DND-41 (cell line): Measurements from ENCODE around the gene RASAL2.

Source experiments
- ATAC-seq: fragments of 200-7000 bp; cut with Tn5 transposase; 3 replicates; pipeline ENCODE4 v1.9.1; 2021; ENCODE audit warnings: low read depth; ENCODE audit not compliant: insufficient read depth
- DNase-seq: peaks from one replicate; pipeline ENCODE4 v3.0.0-alpha.2; 2020
- H2AFZ ChIP-seq: 2 replicates; pipeline ENCODE4 v1.6.0; 2012; ENCODE audit warnings: low read depth, low read length
- H3K27ac ChIP-seq: 2 replicates; pipeline ENCODE4 v1.5.1; 2012; ENCODE audit warnings: low read length, inconsistent platforms
- H3K27me3 ChIP-seq: fragments of 200-600 bp; sonication (generic); 2 replicates; pipeline ENCODE4 v1.6.0; 2012; ENCODE audit warnings: low read length, mild to moderate bottlenecking, inconsistent platforms; ENCODE audit not compliant: insufficient read depth, poor library complexity
- H3K36me3 ChIP-seq: 2 replicates; pipeline ENCODE4 v1.5.1; 2012; ENCODE audit warnings: low read length, inconsistent platforms; ENCODE audit not compliant: insufficient read depth
- H3K4me1 ChIP-seq: 2 replicates; pipeline ENCODE4 v1.5.1; 2012; ENCODE audit warnings: mild to moderate bottlenecking, low read length; ENCODE audit not compliant: insufficient read depth
- H3K4me2 ChIP-seq: 2 replicates; pipeline ENCODE4 v1.6.0; 2012; ENCODE audit warnings: mild to moderate bottlenecking, moderate library complexity, low read length, inconsistent platforms; ENCODE audit not compliant: insufficient read depth
- H3K4me3 ChIP-seq, 2 experiments: fragments of 200-600 bp in 1 of 2; shearing (Covaris generic) in 1 of 2; 2 replicates each; pipeline ENCODE4 v1.5.1; 2012 to 2016; ENCODE audit warnings: inconsistent platforms in 2 of 2, low read length in 2 of 2, mild to moderate bottlenecking in 2 of 2, low read depth in 1 of 2, moderate library complexity in 1 of 2
- H3K79me2 ChIP-seq: 2 replicates; pipeline ENCODE4 v1.6.0; 2012; ENCODE audit warnings: low read length, inconsistent platforms; ENCODE audit not compliant: insufficient read depth
- H3K9ac ChIP-seq: 2 replicates; pipeline ENCODE4 v1.6.0; 2012; ENCODE audit warnings: low read depth, mild to moderate bottlenecking, inconsistent platforms, low read length, moderate library complexity
- H3K9me3 ChIP-seq: 2 replicates; pipeline ENCODE4 v1.5.1; 2012; ENCODE audit warnings: low read length, moderate library complexity, mild to moderate bottlenecking, inconsistent platforms; ENCODE audit not compliant: insufficient read depth, severe bottlenecking
- H4K20me1 ChIP-seq: 2 replicates; pipeline ENCODE4 v1.6.0; 2012; ENCODE audit warnings: low read length; ENCODE audit not compliant: insufficient read depth
- CTCF ChIP-seq: IDR thresholded peaks from 2 replicates; pipeline ENCODE4 v1.5.1; 2012; ENCODE audit warnings: borderline replicate concordance, low read length, moderate library complexity, mild to moderate bottlenecking; ENCODE audit not compliant: poor library complexity, severe bottlenecking; ENCODE audit errors: extremely low read depth
- EZH2 ChIP-seq: IDR thresholded peaks from 3 replicates; pipeline ENCODE4 v1.6.1; 2012; ENCODE audit warnings: borderline replicate concordance, low read depth, mild to moderate bottlenecking, moderate library complexity, low read length, inconsistent platforms; ENCODE audit not compliant: severe bottlenecking

The RASAL2 gene

DNA sequence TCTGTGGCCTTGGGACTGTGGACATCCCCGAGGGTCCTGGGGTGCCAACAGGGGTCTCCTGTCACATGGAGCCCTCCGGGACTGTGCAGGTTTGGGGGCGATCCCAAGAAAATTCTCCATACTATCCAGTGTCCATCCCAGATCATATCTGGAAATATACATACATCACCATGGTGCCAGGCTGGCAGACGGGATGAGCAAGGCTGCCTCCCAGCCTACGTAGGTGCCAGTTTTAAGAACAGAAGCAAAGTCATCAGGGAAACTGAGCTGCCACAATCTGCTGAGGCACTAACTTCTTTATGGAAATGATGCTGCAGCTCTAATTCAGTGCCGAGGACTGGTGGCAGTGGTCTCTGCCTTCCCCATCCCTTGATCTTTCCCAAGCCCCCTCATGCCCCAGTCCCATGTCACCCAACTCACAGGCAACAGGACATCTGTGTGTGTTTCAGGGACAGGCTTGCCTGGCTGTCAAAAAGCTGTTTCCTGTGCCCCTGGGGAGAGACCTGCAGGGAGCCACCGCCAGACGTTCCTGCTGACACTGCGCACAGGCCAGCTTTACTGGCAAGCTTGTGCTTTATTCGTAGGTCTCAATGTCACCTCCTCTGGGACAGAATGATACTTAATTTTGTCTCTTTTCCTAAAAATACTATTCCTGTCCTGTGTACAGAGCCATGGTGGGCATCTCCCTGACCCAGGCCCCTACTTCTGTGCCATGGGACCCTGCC, 434.5 kb downstream of the RASAL2 start:
- TF ChIP-seq CTCF (no peak), EZH2 (no peak)
- Histone ChIP-seq H3K79me2 (no peaks in the 10 kb centered on the region), H3K27ac (no peak overlapping the region), H3K4me1 (peaks cover 4% of the 10 kb centered on the region), H3K36me3 (no peaks in the 10 kb centered on the region), H3K4me3 (no peak overlapping the region), H4K20me1 (no peaks in the 10 kb centered on the region), H3K9ac (no peak overlapping the region), H2AFZ (no peak overlapping the region), H3K9me3 (no peaks in the 10 kb centered on the region), H3K27me3 (no peaks in the 10 kb centered on the region), H3K4me2 (no peak overlapping the region)
- DNase-seq (no peak), ATAC-seq (no peak)

DNA sequence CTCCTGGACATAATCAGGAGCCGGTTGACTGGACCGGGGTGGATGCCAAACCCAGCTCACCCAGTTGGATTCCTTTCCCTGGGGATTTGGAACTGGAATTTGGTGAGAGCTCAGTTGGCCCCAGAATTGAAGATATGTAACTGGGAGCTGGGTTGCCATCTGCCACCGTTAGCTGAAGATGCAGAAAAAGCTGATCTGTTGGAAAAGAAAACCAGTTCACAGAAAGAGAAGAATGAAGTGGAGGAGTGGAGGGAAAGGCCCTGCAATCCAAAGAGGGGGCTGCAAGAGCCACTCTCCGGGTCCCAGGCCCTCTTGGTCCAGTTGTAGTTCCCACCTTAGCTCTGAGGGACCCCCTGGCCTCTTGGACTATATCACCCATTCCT, 435.0 kb downstream of the RASAL2 start:
- Histone ChIP-seq H3K79me2 (no peaks in the 10 kb centered on the region), H4K20me1 (no peaks in the 10 kb centered on the region), H3K4me2 (no peak overlapping the region), H3K9ac (no peak overlapping the region), H3K27ac (no peak overlapping the region), H3K9me3 (no peaks in the 10 kb centered on the region), H3K27me3 (no peaks in the 10 kb centered on the region), H3K4me1 (peaks cover 4% of the 10 kb centered on the region), H3K4me3 (no peak overlapping the region), H2AFZ (no peak overlapping the region), H3K36me3 (no peaks in the 10 kb centered on the region)
- DNase-seq (no peak), ATAC-seq (no peak)
- TF ChIP-seq EZH2, result no peak

DNA sequence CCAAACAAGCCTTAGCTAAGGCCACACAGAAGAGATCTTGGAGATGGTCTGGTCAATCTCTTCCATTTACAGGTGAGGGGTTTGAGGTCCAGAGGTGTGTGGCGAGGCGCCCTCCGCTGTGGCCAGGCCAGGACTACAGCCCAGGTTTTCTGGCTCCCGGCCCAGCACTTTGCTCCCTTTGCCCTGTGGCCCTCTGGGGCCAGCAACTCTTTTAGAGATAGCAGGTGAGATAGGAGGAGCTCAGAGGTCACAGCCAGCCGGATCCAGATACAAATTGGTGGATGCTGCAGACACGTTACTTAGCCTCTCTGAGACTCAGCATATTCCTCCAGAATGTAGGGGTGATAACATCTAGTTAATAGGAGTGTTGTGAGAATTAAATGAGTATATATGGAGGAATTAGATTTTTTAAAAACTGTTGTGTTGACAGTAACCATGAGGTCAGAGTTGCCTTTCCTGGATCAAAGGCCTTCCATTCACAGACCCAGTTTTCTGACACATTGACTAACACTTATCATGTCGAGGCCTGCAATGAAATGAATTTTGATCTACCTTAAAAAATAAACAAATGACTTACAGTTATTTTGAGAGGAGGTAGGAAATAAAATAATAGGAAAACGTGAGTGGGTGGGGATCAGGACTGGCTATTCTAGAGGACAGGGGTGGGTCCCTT, 435.6 kb downstream of the RASAL2 start:
- Histone ChIP-seq H3K9ac (no peak overlapping the region), H3K4me2 (no peak overlapping the region), H3K36me3 (no peaks in the 10 kb centered on the region), H4K20me1 (no peaks in the 10 kb centered on the region), H3K79me2 (no peaks in the 10 kb centered on the region), H3K9me3 (no peaks in the 10 kb centered on the region), H3K27me3 (no peaks in the 10 kb centered on the region), H2AFZ (no peak overlapping the region), H3K4me3 (no peak overlapping the region), H3K4me1 (peaks cover 4% of the 10 kb centered on the region), H3K27ac (no peak overlapping the region)
- ATAC-seq (no peak), DNase-seq (no peak)
- TF ChIP-seq EZH2 (no peak), CTCF (no peak)

DNA sequence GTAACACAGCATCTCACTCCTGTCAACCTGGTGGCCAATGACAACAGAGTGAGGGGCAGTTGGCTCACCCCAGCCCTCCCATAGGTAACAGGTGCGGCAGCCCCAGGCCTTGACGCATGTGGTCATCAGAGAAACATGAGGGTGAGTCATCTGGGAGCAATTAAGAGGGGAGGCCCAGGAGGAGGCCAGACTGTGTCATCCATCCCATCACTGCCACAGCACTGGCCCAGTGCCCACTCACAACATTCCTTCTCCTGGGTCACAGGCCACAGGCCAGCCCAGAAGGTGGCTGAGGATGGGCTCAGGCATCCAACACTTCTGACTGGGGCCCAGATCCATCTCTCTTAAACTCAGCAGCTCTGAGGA, 436.1 kb downstream of the RASAL2 start:
- H3K4me2 ChIP-seq, result no peak overlapping the region
- H3K27me3 ChIP-seq, result no peaks in the 10 kb centered on the region
- no peaks in the 10 kb centered on the region for H3K79me2 ChIP-seq
- H3K27ac ChIP-seq, result no peak overlapping the region
- DNase-seq (no peak), ATAC-seq (no peak)
- no peaks in the 10 kb centered on the region for H4K20me1 ChIP-seq
- no peaks in the 10 kb centered on the region for H3K9me3 ChIP-seq
- H3K4me1 ChIP-seq, result peaks cover 4% of the 10 kb centered on the region
- H3K9ac ChIP-seq, result no peak overlapping the region
- no peak overlapping the region for H2AFZ ChIP-seq
- H3K4me3 ChIP-seq, result no peak overlapping the region
- no peak for TF ChIP-seq EZH2
- TF ChIP-seq CTCF, result no peak
- no peaks in the 10 kb centered on the region for H3K36me3 ChIP-seq
